ENCODE data around the gene LCN1. TPM values are rescaled to one million over a fixed set of nuclear protein-coding genes. Genes with fewer than 3 reads are reported as not detected.

LCN1 gene
- polyA plus RNA-seq, 4 donors: not detected

DNA sequence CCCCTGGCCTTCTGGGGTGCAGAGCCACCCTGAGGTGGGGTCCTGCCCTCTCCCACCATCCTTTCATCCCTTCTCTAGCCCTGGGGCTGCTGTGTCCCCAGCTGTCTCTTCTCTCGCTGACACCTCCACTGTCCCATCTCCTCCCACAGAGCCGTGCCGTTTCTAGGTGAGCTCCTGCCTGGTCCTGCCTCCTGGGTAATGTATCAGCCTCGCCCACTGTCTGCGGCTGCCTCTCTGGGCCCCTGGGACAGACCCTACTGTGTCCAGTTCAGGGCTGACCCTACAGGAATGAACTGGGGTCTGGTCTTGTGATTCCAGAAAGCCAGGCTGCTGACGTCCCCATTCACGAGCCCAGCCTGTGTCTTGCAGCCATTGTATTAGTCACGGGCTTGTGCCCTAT lies 44.4 kb downstream of the LCN1 start:
- DNase-seq (ENCODE audit: low read depth in 4 of 4, low spot score in 3 of 4): no peak

DNA sequence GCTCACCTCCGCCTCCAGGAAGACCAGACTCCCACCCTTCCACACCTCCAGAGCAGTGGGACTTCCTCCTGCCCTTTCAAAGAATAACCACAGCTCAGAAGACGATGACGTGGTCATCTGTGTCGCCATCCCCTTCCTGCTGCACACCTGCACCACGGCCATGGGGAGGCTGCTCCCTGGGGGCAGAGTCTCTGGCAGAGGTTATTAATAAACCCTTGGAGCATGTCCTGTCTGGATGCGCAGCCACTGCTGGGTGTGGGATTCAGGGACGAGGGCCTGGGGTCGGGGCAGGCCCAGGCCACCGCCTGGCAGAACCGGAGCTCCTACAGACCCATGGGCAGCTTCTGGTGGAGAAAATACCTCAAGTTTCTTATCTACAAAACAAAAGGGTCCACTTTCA lies 45.3 kb downstream of the LCN1 start:
- DNase-seq (ENCODE audit: low read depth in 4 of 4, low spot score in 3 of 4): no peak

DNA sequence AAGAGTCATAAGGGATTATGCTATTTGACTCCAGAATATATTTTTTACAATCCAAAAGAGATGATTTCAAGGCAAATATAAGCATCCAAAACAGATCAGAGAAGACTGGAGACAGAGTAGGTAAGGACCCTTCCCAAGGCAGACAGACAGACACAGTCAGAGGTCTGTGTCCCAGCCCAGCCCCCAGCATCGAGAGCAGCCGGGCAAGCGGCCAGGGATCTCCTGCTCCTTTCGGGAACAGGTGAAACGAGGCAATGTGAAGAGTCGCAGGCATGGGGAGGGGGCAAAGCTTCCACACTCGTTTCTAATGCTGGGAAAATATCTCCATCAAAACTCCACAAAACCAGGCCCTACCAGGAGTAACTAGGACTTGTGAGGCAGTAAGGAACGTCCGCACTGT lies 46.1 kb downstream of the LCN1 start:
- no peak for DNase-seq (ENCODE audit: low read depth in 4 of 4, low spot score in 3 of 4)

- DNase-seq (ENCODE audit: low read depth in 4 of 4, low spot score in 3 of 4): no peak
Observed at GRCh38 chr9:135568026-135568425, 46.8 kb downstream of the LCN1 start.

DNA sequence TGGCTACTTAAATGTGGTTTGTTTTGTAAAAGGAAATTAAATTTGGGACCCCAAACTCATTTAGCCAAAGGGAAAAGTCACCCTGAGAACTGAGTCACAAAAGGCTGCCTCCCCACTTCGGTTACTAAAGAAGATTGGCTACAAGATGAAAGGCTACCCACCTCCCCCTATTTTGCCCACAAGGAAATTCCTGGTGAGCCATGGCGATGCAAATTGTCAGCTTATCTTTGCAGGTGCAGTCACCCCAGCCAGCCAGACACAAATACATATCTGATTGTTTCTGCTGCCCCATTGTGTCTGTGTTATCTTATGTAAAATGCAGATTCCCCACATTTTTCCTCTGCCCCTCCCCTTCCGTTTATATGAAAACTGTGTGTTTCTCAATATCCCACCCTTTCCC lies 49.2 kb downstream of the LCN1 start:
- DNase-seq (ENCODE audit: low read depth in 4 of 4, low spot score in 3 of 4): no peak

DNA sequence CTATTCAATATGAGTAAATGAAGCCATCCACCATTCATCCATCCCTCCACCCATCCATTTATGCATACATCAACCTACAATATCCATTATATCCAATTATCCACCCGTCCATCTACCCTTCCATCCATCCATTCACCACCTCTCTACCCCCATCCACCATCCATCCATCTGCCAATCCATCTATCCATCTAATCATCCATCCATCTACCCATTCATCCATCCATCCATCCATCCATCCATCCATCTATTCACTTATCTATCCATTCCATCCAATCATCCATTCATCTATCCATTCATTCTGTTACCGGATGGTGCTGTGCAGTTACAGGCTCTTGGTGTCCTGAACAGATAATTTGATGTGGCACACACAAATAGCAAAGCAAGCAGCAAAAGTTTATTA lies 51.0 kb downstream of the LCN1 start:
- no peak for DNase-seq (ENCODE audit: low read depth in 4 of 4, low spot score in 3 of 4)

- DNase-seq (ENCODE audit: low read depth in 4 of 4, low spot score in 3 of 4): no peak
Observed at GRCh38 chr9:135573124-135573523, 51.9 kb downstream of the LCN1 start.

DNA sequence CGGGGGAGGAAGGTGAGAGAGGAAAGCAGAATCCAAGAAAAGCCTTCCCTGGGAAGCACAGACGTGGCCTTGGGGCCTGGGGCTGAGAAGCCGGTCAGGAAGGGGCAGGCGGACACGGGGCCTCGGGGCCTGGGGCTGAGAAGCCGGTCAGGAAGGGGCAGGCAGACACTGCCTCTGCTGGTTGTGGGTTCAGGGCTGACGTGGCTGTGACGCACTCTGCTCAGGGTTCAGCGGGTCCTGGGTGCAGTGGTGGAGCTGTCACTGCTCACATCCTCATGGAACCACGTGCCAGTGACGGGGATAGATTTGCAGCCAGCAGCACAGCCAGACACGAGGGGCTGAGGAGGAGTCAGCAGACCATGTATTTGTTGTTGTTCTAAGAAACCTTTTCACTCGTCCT lies 53.1 kb downstream of the LCN1 start:
- DNase-seq (ENCODE audit: low read depth in 4 of 4, low spot score in 3 of 4): no peak

DNA sequence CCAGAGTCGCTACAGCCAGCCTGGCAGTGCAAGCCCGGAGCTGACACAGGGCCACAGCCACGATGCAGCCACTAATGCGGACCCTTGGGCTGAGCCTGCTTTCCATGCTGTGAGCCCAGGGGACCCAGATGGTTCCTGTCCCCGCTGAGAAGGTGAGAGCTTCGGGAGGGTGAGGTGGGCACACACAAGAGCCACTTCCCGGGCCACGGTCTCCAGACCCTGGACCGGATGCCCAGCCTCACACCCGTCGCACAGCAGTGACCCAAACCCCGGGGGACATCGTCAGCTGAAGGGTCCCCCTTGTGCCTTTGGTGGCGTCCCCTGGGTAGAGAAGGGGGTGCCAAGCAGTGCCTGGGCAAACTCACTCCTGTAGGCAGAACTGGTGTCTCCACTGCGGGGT lies 53.7 kb downstream of the LCN1 start:
- no peak for DNase-seq (ENCODE audit: low read depth in 4 of 4, low spot score in 3 of 4)

Other genes starting within 250 kb of the LCN1 start
- 10 to 100 TPM; 12.5 to 38.5 (median 29.9) TPM for gene PPP1R26, start 41.7 kb upstream of the LCN1 start, polyA plus RNA-seq (ENCODE audit: insufficient read length in 4 of 4)
- 10 to 100 TPM; 34.8 to 56.7 (median 42.5) TPM for gene MRPS2, start 20.8 kb upstream of the LCN1 start, polyA plus RNA-seq (ENCODE audit: insufficient read length in 4 of 4)
- gene OBP2A, start 24.7 kb downstream of the LCN1 start, polyA plus RNA-seq (ENCODE audit: insufficient read length in 4 of 4): under 1 TPM in 2 of 4 donors, not detected in 2; 0.29 to 0.33 TPM
- 1 to 10 TPM in 1 of 4 donors, not detected in 3; 2.6 TPM for gene PAEP, start 40.3 kb downstream of the LCN1 start, polyA plus RNA-seq (ENCODE audit: insufficient read length in 4 of 4)
- not detected for gene GLT6D1, start 118.1 kb downstream of the LCN1 start, polyA plus RNA-seq (ENCODE audit: insufficient read length in 4 of 4)
- not detected for gene LCN9, start 141.9 kb downstream of the LCN1 start, polyA plus RNA-seq (ENCODE audit: insufficient read length in 4 of 4)
- not detected for gene SOHLH1, start 178.0 kb downstream of the LCN1 start, polyA plus RNA-seq (ENCODE audit: insufficient read length in 4 of 4)
- gene KCNT1, start 180.7 kb downstream of the LCN1 start, polyA plus RNA-seq (ENCODE audit: insufficient read length in 4 of 4): under 1 TPM; 0.07 to 0.22 (median 0.14) TPM

Measured in left renal pelvis (tissue), 4 donors.